Measurements from ENCODE around the gene GPLD1.

- TF ChIP-seq POLR2A (IDR thresholded peaks at IDR 0.05) (no peak), CTCF (IDR thresholded peaks at IDR 0.05) (no peak)
Measured at GRCh38 chr6:24387818-24388217, 101.6 kb downstream of the GPLD1 start.

All from right lobe of liver (tissue), 4 donors.